T-cell (primary cell): ENCODE results near the gene PIKFYVE. TPM values are rescaled to one million over a fixed set of nuclear protein-coding genes. Genes with fewer than 3 reads are reported as not detected.

ENCODE experiments used
- ATAC-seq, 4 experiments: fragments of 200-7000 bp in 3 of 4; fragments of 150-1000 bp in 1 of 4; cut with Tn5 transposase; replicated peaks in 1 of 4; 1 replicate in 3 of 4; 2 replicates in 1 of 4; pipeline ENCODE4 v1.10.0; 2021; ENCODE audit warnings: moderate library complexity in 3 of 4, mild to moderate bottlenecking in 2 of 4, moderate number of reproducible peaks in 1 of 4
- CTCF ChIA-PET, 2 donors: fragments of 300-600 bp; sonication (Branson Sonifier 250); formaldehyde crosslinking; loops; one replicate each; lab custom pipeline; 2022; ENCODE audit warnings: antibody characterized with exemption in 2 of 2; lab: Charles Lee
- POLR2A ChIA-PET, 2 donors: fragments of 300-600 bp; sonication (Branson Sonifier 250); formaldehyde crosslinking; loops; one replicate each; lab custom pipeline; 2022; ENCODE audit warnings: antibody characterized with exemption in 2 of 2; lab: Charles Lee
- DNase-seq, 35 experiments: peaks; one replicate each; pipeline versions ENCODE4 v3.0.0 to v3.0.0-alpha.2; 2013 to 2023
- H3K27ac ChIP-seq: one replicate; pipeline ENCODE4 v1.5.1; 2013; ENCODE audit warnings: low read length
- H3K27me3 ChIP-seq, 2 experiments: replicated peaks in 1 of 2; 1 replicate in 1 of 2; 2 replicates in 1 of 2; pipeline versions ENCODE4 v1.6.1 to v1.7.0; 2013; ENCODE audit warnings: low read length in 1 of 2, mixed read lengths in 1 of 2; ENCODE audit not compliant: control insufficient read depth in 2 of 2, insufficient read depth in 2 of 2; ENCODE audit errors: extremely low read depth in 1 of 2
- H3K36me3 ChIP-seq, 2 donors: 1 replicate in 1 of 2; 2 replicates in 1 of 2; pipeline versions ENCODE4 v1.6.1 to v1.7.0; 2013; ENCODE audit warnings: low read length in 1 of 2; ENCODE audit not compliant: control insufficient read depth in 2 of 2, insufficient read depth in 1 of 2; ENCODE audit errors: extremely low read depth in 1 of 2
- H3K4me1 ChIP-seq, 2 experiments: 1 replicate in 1 of 2; 2 replicates in 1 of 2; pipeline versions ENCODE4 v1.6.1 to v1.7.0; 2013; ENCODE audit warnings: low read length in 2 of 2, mixed read lengths in 1 of 2; ENCODE audit not compliant: insufficient read depth in 2 of 2, control insufficient read depth in 1 of 2; ENCODE audit errors: extremely low read depth in 1 of 2
- H3K4me3 ChIP-seq, 2 donors: 1 replicate in 1 of 2; 2 replicates in 1 of 2; pipeline versions ENCODE4 v1.5.1 to v1.7.0; 2013; ENCODE audit warnings: mild to moderate bottlenecking in 2 of 2, low read length in 1 of 2, moderate library complexity in 1 of 2; ENCODE audit not compliant: control insufficient read depth in 1 of 2; ENCODE audit errors: extremely low read depth in 1 of 2
- H3K9me3 ChIP-seq: 2 replicates; pipeline ENCODE4 v1.7.0; 2013
- H3K27ac Mint-ChIP-seq, 2 donors: one replicate each; pipeline ENCODE4 v1.8.0; 2020 to 2021; ENCODE audit warnings: mild to moderate bottlenecking in 2 of 2, mixed read lengths in 2 of 2
- H3K27me3 Mint-ChIP-seq, 2 donors: one replicate each; pipeline ENCODE4 v1.8.0; 2021 to 2022; ENCODE audit warnings: mixed read lengths in 2 of 2
- H3K36me3 Mint-ChIP-seq: one replicate; pipeline ENCODE4 v1.8.0; 2021; ENCODE audit warnings: mixed read lengths
- H3K4me1 Mint-ChIP-seq, 3 donors: one replicate each; pipeline ENCODE4 v1.8.0; 2020 to 2022; ENCODE audit warnings: mixed read lengths in 3 of 3, mild to moderate bottlenecking in 1 of 3
- H3K4me3 Mint-ChIP-seq, 3 donors: one replicate each; pipeline ENCODE4 v1.8.0; 2020 to 2022; ENCODE audit warnings: mild to moderate bottlenecking in 3 of 3, mixed read lengths in 3 of 3, moderate library complexity in 3 of 3
- H3K9me3 Mint-ChIP-seq, 3 donors: one replicate each; pipeline ENCODE4 v1.8.0; 2020 to 2022; ENCODE audit warnings: mixed read lengths in 3 of 3
- WGBS: methylation state at CpG from one replicate; pipeline ENCODE4 v1.1.5; 2013; ENCODE audit warnings: missing lambda C conversion rate; ENCODE audit not compliant: insufficient coverage; 5-methylcytosine and 5-hydroxymethylcytosine counted together
- total RNA-seq, 35 experiments: library from RNA in 6 of 35; stranded (reverse) in 6 of 35; fragments of 120-200 nt in 1 of 35; gene quantifications; one replicate each; pipeline versions ENCODE4 v1.2.1 to v1.2.4 and lab custom pipeline; 2013 to 2026

PIKFYVE gene
- total RNA-seq, 5 donors from 2014 or later (not counting 1 experiment from before 2014, with no cell fraction given): 35.3 to 42.6 (median 38.6) TPM

DNA sequence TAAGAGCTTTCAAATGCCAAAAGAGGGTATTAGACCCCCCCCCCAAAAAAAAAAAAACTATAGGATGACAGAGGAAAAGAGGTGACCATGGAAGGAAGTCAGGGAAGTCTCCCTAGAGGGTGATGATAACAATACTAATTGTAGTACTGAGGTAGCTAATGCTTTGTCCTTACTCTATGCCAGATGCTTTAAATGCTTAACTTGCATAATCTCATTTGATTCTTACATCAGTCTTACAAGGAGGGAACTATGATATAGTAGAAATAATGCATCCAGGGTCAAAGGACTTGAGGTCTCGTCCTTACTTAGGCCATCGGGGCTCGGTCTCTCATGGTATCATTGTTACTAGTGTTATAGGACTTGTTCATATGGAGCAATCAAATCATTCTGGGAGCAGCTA is 20.3 kb upstream of the PIKFYVE start:
- POLR2A ChIA-PET: no interaction called here
- CTCF ChIA-PET: interaction anchor here in 1 of 2 donors (0.7 to 0.8 kb wide), 2 partner anchors 11 to 120 kb away, joined by 3 to 5 read pairs; no protein-coding TSS in a partner anchor
- no CpG with 5 or more reads among the region's 3 CpGs for WGBS

DNA sequence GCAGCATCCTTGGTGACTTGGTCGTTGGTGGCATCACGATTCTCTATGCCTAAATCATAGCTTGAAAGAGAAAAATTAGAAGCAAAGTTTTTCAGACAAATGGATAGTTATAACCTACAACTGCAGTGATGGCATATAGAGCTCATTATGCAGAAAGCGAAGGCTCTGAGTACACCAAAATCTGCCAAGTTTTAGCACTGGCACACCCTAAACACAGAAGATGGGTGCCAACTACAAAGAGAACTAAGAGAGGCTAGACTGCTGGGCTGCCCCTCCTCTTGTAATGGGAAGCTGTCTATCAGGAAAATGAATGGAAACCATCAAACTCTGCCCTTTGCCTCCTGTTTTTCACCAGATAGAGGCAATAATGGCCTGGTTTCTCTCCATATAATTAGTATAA is 17.5 kb upstream of the PIKFYVE start:
- no peak overlapping the region for H3K4me3 Mint-ChIP-seq
- ChIA-PET POLR2A (no interaction called here), CTCF (interaction anchor here in 1 of 2 donors (0.7 kb wide), 1 partner anchor 1266 kb away, joined by 3 read pairs; no protein-coding TSS in a partner anchor)
- peaks cover 55% of the 10 kb centered on the region for H3K36me3 Mint-ChIP-seq
- H3K4me1 Mint-ChIP-seq: peaks cover 7 to 21% (median 16%) of the 10 kb centered on the region in 3 donors
- DNase-seq: no peak
- no peak overlapping the region for H3K4me3 ChIP-seq
- no peaks in the 10 kb centered on the region for H3K27me3 ChIP-seq
- ATAC-seq: no peak
- WGBS: no CpG with 5 or more reads among the region's 3 CpGs
- no peak overlapping the region for H3K27ac ChIP-seq
- H3K4me1 ChIP-seq: peaks cover 0 to 1% of the 10 kb centered on the region in 2 experiments
- no peaks in the 10 kb centered on the region for H3K9me3 Mint-ChIP-seq
- H3K27me3 Mint-ChIP-seq: no peaks in the 10 kb centered on the region
- no peaks in the 10 kb centered on the region for H3K9me3 ChIP-seq
- no peak overlapping the region for H3K27ac Mint-ChIP-seq
- peaks cover 3 to 66% of the 10 kb centered on the region in 2 donors for H3K36me3 ChIP-seq

More for the DNA sequence above, 20.3 kb upstream of the PIKFYVE start:
- Histone ChIP-seq H3K27me3 (no peaks in the 10 kb centered on the region), H3K9me3 (no peaks in the 10 kb centered on the region), H3K27ac (no peak overlapping the region), H3K36me3 (peaks cover 0 to 65% of the 10 kb centered on the region in 2 donors), H3K4me3 (no peak overlapping the region), H3K4me1 (no peaks in the 10 kb centered on the region)
- peaks cover 0 to 6% (median 0%) of the 10 kb centered on the region in 3 donors for H3K4me1 Mint-ChIP-seq
- no peaks in the 10 kb centered on the region for H3K27me3 Mint-ChIP-seq
- ATAC-seq (no peak), DNase-seq (no peak)
- peaks cover 69% of the 10 kb centered on the region for H3K36me3 Mint-ChIP-seq
- no peaks in the 10 kb centered on the region for H3K9me3 Mint-ChIP-seq
- no peak overlapping the region for H3K4me3 Mint-ChIP-seq
- no peak overlapping the region for H3K27ac Mint-ChIP-seq

DNA sequence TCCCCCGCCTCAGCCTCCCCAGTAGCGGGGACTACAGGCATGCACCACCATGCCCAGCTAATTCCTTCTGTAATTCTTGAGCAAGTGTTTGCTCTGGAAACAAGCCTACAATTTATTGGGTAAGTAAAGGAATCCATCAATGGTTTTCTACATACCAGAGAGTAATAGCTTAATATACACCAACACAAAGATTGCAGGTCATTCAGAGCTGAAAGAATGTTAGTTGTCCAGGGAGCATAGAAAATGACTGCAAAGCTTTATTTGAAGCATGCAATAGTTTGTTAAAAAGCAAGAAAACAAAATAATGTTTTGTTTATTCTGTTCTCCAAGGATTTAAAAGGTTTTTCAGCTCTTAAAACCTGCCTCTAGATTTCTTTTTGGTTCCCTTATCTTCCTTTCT is 16.8 kb upstream of the PIKFYVE start:
- no peak for ATAC-seq
- DNase-seq: no peak
- ChIA-PET CTCF (interaction anchor here in 1 of 2 donors (0.7 kb wide), 1 partner anchor 1266 kb away, joined by 3 read pairs; no protein-coding TSS in a partner anchor), POLR2A (no interaction called here)
- H3K4me1 ChIP-seq: peaks cover 0 to 8% of the 10 kb centered on the region in 2 experiments
- H3K4me1 Mint-ChIP-seq: peaks cover 12 to 26% (median 22%) of the 10 kb centered on the region in 3 donors
- H3K27ac Mint-ChIP-seq: no peak overlapping the region
- peaks cover 49% of the 10 kb centered on the region for H3K36me3 Mint-ChIP-seq
- no peaks in the 10 kb centered on the region for H3K27me3 Mint-ChIP-seq
- H3K36me3 ChIP-seq: peaks cover 3 to 60% of the 10 kb centered on the region in 2 donors
- no peaks in the 10 kb centered on the region for H3K9me3 Mint-ChIP-seq
- no peak overlapping the region for H3K27ac ChIP-seq
- no peak overlapping the region for H3K4me3 Mint-ChIP-seq
- no peak overlapping the region for H3K4me3 ChIP-seq
- 100% methylated on average over 1 of the region's 2 CpGs for WGBS
- H3K9me3 ChIP-seq: no peaks in the 10 kb centered on the region
- H3K27me3 ChIP-seq: no peaks in the 10 kb centered on the region

DNA sequence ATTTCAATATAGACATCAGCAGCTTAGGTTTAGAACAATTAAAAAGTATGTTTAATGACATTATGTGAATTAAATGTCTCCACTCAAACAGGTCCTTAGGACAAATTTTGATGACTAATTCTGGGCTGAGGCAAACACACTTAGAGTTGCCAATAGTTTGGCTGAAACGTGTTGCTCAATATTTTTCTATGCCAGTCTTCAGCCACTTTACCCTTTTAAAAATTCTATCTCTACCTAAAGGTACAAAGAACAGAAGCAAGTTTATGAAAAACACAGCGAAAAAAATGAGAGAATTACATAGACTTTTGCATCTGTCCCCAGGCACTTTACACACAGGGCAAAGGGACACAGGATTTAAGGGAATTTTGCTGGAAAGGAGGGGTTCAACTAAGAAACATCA is 15.7 kb upstream of the PIKFYVE start:
- ChIA-PET POLR2A (no interaction called here), CTCF (interaction anchor here in 1 of 2 donors (0.6 kb wide), 1 partner anchor 12 kb away, joined by 4 read pairs; no protein-coding TSS in a partner anchor)
- no peak for ATAC-seq
- H3K4me1 ChIP-seq: peaks cover 0 to 15% of the 10 kb centered on the region in 2 experiments
- Mint-ChIP-seq H3K27ac (no peak overlapping the region), H3K4me1 (peaks cover 20 to 28% (median 24%) of the 10 kb centered on the region in 3 donors), H3K27me3 (no peaks in the 10 kb centered on the region), H3K4me3 (no peak overlapping the region), H3K9me3 (no peaks in the 10 kb centered on the region), H3K36me3 (peaks cover 46% of the 10 kb centered on the region)
- H3K27me3 ChIP-seq: no peaks in the 10 kb centered on the region
- WGBS: 71% methylated on average over 1 of the region's 2 CpGs
- no peak overlapping the region for H3K27ac ChIP-seq
- peaks cover 3 to 56% of the 10 kb centered on the region in 2 donors for H3K36me3 ChIP-seq
- no peaks in the 10 kb centered on the region for H3K9me3 ChIP-seq
- no peak for DNase-seq
- no peak overlapping the region for H3K4me3 ChIP-seq

DNA sequence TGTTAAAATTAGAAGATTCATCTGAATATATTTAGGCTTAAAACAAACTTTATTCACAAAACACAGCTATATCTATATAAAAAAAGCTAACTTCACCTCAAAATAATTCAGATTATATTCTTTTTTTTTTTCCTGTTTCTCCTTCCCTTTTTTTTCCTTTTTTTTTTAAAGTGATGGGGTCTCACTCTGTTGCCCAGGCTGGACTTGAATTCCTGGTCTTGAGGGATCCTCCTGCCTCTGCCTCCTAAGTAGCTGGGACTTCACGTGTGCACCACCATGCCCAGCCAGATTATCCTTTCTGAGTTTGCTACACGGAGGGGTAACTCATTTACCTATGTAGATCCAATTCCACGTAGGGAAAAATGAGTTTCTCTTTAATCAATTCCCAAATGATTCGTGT is 15.0 kb upstream of the PIKFYVE start:
- CTCF ChIA-PET: interaction anchor here (0.6 to 5.6 kb wide), 6 partner anchors 11 to 1884 kb away, joined by 3 to 53 read pairs (median 4); partner anchors contain the start of gene PIKFYVE (in 1 of the 2)
- Histone ChIP-seq H3K27ac (no peak overlapping the region), H3K36me3 (peaks cover 3 to 50% of the 10 kb centered on the region in 2 donors), H3K4me1 (peaks cover 0 to 20% of the 10 kb centered on the region in 2 experiments), H3K9me3 (no peaks in the 10 kb centered on the region), H3K27me3 (no peaks in the 10 kb centered on the region), H3K4me3 (no peak overlapping the region)
- Mint-ChIP-seq H3K9me3 (no peaks in the 10 kb centered on the region), H3K27ac (no peak overlapping the region), H3K4me1 (peaks cover 27 to 33% (median 28%) of the 10 kb centered on the region in 3 donors), H3K4me3 (no peak overlapping the region), H3K36me3 (peaks cover 43% of the 10 kb centered on the region), H3K27me3 (no peaks in the 10 kb centered on the region)
- DNase-seq (no peak), ATAC-seq (no peak)
- POLR2A ChIA-PET: no interaction called here
- WGBS: 100% methylated on average over 1 of the region's 4 CpGs

DNA sequence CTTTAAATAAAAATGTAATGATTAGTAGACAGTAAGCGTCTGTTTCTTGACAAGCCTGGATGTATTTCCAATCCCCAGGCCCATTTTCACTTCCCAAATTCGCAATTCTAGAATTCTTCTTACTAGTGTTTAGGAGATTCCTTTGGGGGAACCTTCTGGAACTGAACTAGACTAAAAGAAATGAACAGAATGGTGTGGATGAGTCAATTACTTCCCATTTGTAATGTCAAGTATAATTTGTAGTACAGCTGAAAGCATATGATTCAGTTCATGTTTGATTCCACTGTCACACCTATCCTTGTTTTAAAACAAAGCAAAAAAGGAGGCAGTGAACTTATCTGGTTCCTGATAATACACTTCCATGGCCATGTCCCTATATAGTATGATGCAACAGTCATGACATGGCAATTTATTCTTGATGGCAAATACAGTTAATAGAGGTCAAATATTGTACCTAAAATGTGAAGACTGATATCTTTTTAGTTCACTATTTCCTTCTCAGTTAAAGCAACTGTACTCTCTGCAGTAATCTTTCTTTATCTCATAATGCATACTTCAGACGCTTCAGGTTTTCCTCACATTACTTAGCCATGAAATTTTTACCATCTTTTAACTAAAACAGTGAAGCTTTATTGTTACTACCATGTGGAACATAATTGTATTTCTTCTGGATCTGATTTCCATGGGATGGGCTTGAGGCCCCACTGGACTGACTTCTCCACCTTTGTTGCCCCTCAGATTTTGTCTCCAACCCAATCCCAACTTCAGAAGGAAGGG is 13.2 kb upstream of the PIKFYVE start:
- ChIA-PET POLR2A (interaction anchor here in 1 of 2 donors (1.0 kb wide), 2 partner anchors 12 to 16 kb away, joined by 3 read pairs; no protein-coding TSS in a partner anchor), CTCF (interaction anchor here (1.1 to 5.6 kb wide), 5 partner anchors 14 to 77 kb away, joined by 3 to 53 read pairs (median 11); partner anchors contain the start of gene PIKFYVE (in 1 of the 2))
- Mint-ChIP-seq H3K9me3 (no peaks in the 10 kb centered on the region), H3K27ac (peak overlapping the region; percentile 76 to 81), H3K36me3 (peaks cover 30% of the 10 kb centered on the region), H3K4me3 (peak overlapping the region; percentile 97 to 98 (median 97)), H3K4me1 (peaks cover 27 to 33% (median 31%) of the 10 kb centered on the region in 3 donors), H3K27me3 (no peaks in the 10 kb centered on the region)
- no CpG with 5 or more reads among the region's 3 CpGs for whole genome bisulfite sequencing
- Histone ChIP-seq H3K4me3 (no peak overlapping the region), H3K9me3 (no peaks in the 10 kb centered on the region), H3K27me3 (no peaks in the 10 kb centered on the region), H3K4me1 (peaks cover 0 to 20% of the 10 kb centered on the region in 2 experiments), H3K27ac (no peak overlapping the region), H3K36me3 (peaks cover 3 to 38% of the 10 kb centered on the region in 2 donors)
- DNase-seq (no peak), ATAC-seq (no peak)
